HS-5 (cell line): Measurements from ENCODE around the gene MEIKIN.

Source experiments
- DNase-seq: peaks from one replicate; pipeline ENCODE4 v3.0.0-alpha.2; 2012; ENCODE audit warnings: low read depth

The MEIKIN gene

DNA sequence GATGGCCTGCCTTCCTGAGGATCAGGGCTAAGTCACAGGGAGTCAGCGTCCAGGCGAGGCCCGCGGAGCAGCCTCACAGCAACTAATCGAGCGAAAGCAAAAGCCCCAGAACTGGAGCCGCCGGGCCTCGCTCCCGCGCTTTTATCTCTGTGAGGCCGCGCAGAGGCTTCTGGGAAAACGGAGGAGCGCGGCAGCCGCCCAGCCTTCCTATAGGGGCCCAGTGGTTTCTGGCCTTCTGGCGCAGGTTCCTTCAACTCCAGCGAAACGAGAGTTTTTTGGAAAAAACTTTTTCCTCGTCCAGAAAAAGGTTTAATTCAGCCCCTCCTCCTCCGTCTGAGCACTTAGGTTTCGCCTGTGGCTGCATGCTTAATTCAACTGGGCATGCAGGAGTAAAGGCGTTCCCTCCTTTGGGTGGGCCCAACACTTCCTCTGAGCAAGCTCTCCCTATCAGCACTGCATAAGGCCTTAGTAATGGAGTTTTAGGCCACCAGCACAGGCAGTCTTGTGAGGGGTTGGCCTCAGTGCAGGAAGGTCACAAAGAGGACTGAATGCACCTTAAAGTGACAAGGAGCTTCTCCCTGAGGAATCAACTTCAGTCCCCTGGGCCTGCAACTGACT lies at the start of gene MEIKIN:
Gene MEIKIN (minus strand): TSS at position 113 of the 618 bp plus-strand sequence. CDS start 158 bp downstream, outside the sequence.
- no peak for DNase-seq

- DNase-seq: no peak
Measured at GRCh38 chr5:131994533-131995226, 49.2 kb upstream of the MEIKIN start.

- DNase-seq: no peak
Measured at GRCh38 chr5:131994090-131994489, 48.6 kb upstream of the MEIKIN start.

GRCh38 chr5:131993676-131994075 lies 48.2 kb upstream of the MEIKIN start:
- DNase-seq: no peak

GRCh38 chr5:131992370-131992769 lies 46.9 kb upstream of the MEIKIN start:
- no peak for DNase-seq

GRCh38 chr5:131991593-131992324 lies 46.3 kb upstream of the MEIKIN start:
- no peak for DNase-seq

DNA sequence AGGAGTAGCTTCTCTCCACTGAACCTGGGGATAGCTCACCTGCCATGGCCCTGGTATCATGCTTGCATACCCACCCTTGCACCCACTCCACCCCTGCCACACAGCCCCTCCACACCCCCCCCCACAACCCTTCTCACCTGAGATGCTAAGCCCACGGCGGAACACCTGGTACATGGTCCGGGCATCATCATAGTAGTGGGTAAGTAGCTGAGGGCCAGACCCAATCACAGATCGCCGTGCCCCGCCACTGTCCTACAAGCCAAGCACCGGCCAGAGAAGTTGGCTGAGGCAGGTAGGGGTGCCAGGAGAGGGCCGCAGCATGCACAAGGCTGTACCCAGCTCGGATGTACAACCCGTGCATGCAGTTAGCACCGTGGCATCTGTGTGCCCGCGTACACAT lies 45.3 kb upstream of the MEIKIN start:
- no peak for DNase-seq

- no peak for DNase-seq
Measured at GRCh38 chr5:131988601-131989000, 43.1 kb upstream of the MEIKIN start.

DNA sequence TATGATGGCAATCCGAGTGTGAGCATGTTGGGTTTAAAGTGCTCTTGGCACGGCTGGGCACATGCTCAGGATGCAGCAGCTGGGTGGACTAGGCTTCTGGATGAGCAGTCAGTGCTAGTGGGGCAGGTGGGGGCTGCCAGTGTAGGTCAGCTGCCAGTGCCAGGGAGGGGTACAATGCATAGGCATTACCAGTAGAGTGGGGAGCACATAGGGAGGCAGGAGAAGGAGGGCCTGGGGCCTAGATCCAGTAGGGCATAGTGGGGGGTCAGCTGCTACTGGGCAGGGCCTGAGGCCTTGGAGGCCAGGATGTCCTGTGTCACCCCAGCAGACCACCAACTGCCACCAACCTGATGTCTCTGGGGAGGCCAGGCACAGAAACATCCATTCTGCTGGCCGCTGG lies 41.8 kb upstream of the MEIKIN start:
- no peak for DNase-seq

DNA sequence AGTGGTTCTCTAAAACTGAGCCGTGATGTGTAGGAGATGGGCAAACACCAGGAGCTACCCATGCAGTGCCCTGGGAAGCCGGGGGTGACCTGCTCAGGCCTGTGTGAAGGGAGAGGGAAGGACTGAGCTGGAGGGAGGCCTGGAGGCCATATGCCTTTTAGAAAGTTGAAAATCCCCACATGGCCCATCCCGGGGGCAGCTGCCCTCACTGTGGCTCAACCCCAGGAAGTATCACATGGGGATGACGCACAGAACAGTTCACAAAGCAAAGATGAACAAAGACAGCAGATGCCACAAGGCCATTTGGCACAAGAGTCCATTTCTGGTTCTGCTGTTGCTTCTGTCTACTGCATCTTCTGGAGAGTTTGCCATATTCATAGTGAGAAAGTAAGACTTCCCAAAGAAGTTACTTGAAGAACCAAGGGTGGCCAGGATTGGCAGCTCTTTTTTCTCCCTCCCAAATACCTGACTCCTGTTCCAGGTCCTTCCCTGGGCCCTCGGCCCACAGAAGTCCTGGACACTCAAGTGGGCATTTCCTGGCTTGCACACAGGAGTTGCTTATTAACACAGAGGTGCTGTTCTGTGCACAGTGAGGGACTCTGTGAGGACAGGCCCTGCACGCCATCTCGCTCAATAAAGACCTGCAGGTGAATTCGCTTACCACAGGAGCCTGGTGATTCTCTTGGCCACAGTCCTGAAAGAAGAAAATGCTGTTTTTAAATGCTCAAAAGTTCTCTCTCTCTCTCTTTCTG lies 40.9 kb upstream of the MEIKIN start:
- DNase-seq: no peak

- DNase-seq: no peak
Measured at GRCh38 chr5:131984956-131985665, 39.6 kb upstream of the MEIKIN start.

DNA sequence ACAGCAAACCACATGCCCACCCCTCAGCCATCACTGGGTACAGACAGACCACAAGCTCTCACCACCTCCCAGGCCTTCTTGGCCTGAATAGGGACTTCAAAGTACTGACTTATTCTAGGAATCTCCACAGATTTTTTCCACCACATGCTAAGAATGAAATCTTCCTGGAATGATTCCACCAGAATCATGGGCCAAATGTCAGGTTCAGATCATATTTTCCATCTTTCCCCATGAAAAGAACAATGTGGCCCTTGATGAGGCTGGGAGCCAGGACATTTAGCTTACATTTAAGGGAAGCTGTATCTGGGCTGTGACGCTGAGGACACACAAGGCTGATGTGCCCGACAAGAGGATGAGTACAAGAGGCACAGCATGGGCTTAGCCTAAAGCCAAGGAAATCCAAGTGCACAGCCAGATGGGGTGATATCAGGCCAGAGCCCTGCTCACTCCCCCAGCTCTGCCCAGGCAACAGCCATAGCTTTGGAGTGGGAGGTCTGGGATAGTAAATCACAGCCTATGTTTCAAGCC lies 37.8 kb upstream of the MEIKIN start:
- no peak for DNase-seq

DNA sequence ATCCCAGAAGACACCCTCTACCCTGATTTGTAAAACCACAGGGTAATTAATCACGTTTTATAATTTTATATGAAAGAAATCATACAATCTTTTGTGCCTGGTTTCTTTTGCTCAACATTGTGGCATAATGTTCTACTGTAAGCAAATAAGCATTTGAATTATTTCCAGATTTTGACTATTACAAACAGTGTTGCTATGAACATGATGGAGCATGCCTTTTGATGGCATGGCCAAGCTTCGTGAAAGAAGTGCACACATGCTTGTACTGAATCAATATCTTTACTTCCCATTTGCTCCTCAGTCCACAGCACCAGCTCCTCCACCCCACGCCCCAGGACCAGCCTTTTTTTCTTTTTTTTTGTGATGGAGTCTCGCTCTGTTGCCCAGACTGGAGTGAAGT lies 36.1 kb upstream of the MEIKIN start:
- DNase-seq: no peak

- no peak for DNase-seq
Measured at GRCh38 chr5:131980696-131981095, 35.2 kb upstream of the MEIKIN start.

- DNase-seq: no peak
Measured at GRCh38 chr5:131979816-131980215, 34.4 kb upstream of the MEIKIN start.

- no peak for DNase-seq
Measured at GRCh38 chr5:131977212-131977604, 31.7 kb upstream of the MEIKIN start.

DNA sequence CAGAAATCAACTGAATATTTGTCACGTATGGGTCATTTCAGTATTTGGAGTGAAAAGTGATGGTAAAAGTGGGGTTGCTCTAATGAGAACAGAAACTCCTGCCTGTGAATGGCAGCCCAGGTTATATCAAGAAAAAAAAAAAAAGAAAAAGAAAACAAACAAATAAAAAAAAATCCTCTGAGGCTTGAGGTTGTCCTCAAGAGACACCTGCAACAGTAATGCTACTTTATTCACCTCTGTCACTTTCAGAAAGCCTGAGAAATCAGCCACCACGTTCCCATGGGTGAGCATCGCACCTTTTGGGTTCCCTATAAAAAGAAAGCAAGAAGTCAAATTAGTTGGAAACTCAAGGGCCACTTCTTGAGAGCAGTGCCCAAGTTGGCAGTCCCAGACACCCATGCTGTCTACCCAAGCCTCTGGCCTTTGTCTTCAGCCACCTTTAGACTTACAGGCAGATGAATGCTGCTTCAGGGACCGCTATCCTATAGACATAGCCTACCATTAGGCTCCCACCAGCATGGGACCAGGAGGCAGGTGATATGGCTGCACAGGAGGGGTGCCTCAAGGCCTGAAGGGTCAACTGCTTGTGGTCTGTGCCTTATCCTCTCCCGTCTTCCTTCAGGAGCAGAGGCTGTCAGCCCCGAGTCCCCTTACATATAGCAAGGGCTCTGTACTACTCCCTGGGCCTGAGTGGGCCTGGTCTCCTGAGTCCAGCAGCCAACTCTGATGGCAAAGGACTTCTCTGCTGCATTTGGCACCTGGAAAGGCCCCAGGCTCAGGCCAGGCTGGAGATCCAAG lies 31.1 kb upstream of the MEIKIN start:
- no peak for DNase-seq

DNA sequence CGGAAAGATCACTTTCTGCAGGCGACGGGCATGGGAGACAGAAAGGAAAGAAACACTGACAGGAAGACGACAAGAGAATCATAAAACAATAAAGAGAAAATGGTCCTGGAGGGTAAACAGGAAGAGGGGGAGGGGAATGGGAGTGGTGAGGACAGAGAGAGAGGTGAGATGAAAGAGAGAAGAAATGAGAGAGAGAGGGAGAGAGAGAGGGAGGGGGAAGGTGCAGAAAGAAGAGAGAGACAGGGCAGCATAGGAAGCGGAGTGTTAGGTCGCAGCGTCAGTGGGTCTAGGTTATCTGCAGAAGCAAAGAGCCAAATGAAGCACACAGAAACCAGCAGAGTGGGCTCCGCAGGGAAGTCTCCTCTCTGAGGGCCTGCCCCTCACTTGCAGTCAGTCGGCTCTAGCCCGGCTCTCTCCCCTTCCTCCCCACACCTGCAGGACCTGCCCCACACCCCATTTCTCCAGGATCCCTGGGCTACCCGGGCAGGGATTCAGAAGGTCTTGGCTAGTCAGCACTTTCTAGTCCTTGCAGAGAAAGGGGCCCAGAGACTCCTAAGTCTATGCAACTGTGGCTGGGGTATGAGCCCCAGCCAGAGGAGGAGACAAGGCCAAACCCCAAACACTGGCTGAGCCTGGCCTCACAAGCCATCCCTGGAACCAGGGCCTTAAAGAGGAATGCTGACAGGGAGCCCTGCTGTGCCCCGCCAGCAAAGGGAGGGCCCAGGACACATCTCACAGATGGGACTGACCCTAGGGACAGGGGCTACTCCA lies 29.7 kb upstream of the MEIKIN start:
- DNase-seq: no peak

- no peak for DNase-seq
Measured at GRCh38 chr5:131974622-131974955, 29.1 kb upstream of the MEIKIN start.

DNA sequence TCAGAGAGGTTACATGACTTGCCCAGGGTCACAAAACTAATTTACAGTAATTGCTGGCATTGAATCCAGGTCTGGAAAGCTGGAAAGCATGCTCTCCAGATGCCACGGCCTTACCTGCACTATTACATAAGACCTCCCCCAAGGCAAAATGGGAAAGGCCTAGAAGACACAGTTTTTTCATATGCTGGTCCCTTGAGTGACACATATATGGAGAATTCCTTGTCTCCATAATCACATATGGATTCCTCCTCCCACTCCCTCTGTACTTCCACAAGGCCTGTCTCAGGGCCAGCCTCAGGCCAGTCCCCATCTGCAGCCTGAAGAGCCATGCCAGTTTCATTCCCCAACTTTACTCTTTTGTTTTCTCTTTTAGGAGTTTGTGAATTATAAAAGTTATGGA lies 28.6 kb upstream of the MEIKIN start:
- no peak for DNase-seq
